SKM-1 (cell line): ENCODE measurements around the gene CAPN10.
"Not testable (repeated sequence)": the region's sequence is repeated elsewhere in the genome, so short reads cannot be mapped to it uniquely, and the experiment has no call there.

Experiments used
- DNase-seq: peaks from one replicate; lab custom pipeline; 2025; ENCODE audit not compliant: unreplicated experiment; lab: John Stamatoyannopoulos, UW

CAPN10 gene, protein sequence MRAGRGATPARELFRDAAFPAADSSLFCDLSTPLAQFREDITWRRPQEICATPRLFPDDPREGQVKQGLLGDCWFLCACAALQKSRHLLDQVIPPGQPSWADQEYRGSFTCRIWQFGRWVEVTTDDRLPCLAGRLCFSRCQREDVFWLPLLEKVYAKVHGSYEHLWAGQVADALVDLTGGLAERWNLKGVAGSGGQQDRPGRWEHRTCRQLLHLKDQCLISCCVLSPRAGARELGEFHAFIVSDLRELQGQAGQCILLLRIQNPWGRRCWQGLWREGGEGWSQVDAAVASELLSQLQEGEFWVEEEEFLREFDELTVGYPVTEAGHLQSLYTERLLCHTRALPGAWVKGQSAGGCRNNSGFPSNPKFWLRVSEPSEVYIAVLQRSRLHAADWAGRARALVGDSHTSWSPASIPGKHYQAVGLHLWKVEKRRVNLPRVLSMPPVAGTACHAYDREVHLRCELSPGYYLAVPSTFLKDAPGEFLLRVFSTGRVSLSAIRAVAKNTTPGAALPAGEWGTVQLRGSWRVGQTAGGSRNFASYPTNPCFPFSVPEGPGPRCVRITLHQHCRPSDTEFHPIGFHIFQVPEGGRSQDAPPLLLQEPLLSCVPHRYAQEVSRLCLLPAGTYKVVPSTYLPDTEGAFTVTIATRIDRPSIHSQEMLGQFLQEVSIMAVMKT

GRCh38 chr2:240586198-240586918, at the start of gene CAPN10:
Gene CAPN10, plus strand, starts transcription at chr2:240586734. Its CDS starts 178 bp downstream, at chr2:240586912.
- DNase-seq, result peak; percentile 90

DNA sequence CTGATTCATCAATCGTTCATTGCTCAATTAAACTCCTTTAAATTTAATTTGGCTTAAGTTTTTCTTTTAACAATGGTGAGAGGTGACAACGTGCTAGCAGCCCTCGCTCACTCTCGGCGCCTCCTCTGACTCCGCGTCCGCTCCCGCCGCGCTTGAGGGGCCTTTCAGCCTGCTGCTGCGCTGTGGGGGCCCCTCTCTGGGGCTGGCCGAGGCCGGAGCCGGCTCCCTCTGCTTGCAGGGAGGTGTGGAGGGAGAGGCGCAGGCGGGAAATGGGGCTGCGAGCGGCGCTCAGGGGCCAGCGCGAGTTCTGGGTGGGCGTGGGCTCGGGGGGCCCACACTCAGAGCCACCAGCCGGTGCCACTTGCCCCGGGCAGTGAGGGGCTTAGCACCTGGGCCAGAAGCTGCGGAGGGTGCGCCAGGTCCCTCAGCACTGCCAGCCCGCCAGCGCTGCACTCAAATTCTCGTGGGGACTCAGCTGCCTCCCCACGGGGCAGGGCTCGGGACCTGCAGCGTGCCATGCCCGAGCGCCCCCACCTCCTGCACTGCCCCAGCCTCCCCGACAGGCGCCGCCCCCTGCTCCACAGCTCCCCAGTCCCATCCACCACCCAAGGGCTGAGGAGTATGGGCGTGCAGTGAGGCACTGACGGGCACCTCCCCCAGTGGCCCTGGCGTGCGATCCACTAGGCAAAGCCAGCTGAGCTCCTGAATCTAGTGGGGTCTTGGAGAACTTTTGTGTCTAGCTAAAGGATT, 48.3 kb upstream of the CAPN10 start:
- DNase-seq, result no peak

GRCh38 chr2:240539101-240539500, 47.4 kb upstream of the CAPN10 start:
- not testable (repeated sequence) for DNase-seq

- no peak for DNase-seq
Measured at GRCh38 chr2:240539906-240540305, 46.6 kb upstream of the CAPN10 start.

DNA sequence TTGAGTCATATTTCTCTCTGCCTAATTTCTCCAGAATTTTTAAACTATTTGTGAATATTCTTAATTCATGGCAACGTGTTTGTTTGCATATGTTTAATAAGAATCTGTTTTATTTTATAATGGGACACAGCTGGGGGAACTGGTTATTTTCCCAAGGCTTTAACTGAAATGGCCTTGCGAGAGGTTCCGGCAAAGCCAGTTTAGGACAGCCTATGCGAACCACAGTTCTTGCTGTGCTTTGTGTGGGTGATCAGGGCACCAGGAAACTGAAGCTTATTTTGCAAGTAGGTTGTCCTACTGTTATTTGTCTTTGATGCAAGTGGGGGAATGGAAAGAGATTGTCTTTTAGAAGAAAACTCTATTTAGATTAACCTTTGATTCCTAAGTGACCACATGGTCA, 35.2 kb upstream of the CAPN10 start:
- no peak for DNase-seq

DNA sequence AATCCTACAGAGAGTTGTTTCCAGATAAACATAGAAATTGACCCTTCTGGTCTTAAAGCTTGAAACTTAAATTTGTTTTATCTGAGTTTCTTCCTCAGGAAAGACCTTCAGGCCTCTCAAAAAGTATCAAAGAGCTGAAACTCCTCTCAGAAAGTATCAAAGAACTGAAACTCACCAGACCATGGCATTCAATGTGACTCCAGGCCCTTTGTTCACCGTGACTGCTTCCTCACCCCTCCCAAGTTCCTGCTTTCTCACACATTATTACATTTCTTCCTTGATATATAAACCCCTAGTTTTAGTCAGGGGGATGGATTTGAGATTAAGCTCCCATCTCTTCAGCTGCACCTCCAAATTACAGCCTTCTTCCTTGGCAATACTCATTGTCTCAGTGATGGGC, 34.7 kb upstream of the CAPN10 start:
- no peak for DNase-seq

GRCh38 chr2:240553956-240554480, 32.5 kb upstream of the CAPN10 start:
- no peak for DNase-seq

GRCh38 chr2:240554767-240555493, 31.6 kb upstream of the CAPN10 start:
- no peak for DNase-seq

- no peak for DNase-seq
Measured at GRCh38 chr2:240555541-240556250, 30.8 kb upstream of the CAPN10 start.

GRCh38 chr2:240556553-240557100, 29.9 kb upstream of the CAPN10 start:
- DNase-seq, result no peak

DNA sequence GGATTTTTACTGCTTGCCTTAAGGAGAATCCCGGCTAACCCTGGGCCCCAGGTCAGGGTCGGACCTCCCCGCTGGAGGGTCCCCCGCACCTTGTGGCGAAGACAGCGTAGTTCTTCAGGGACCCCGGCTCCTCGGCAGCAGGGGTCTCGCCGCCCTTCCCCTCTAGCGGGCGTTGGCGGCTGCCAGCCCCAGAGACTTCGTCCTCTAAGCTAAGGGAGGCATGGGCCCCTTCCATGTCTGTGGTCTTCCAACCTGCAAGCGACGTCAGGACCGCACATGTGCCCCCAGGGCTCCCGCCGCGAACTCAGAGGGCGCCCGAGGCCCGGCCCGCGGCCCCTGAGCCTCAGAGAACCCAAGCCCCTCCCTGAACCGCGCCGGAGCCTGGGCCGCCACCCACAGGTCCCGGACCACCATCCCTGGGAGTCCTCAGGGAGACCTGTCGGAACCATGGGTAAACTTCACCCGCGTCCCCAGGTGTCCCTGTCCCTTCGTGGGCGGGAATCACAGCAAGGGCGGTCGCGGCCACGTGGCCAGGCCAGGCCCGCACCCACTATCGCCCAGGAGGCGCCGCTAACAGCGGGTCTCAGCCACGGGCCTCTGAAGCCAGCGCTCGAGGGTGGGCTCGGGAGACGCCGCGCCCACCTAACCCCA, 29.3 kb upstream of the CAPN10 start:
- no peak for DNase-seq

DNA sequence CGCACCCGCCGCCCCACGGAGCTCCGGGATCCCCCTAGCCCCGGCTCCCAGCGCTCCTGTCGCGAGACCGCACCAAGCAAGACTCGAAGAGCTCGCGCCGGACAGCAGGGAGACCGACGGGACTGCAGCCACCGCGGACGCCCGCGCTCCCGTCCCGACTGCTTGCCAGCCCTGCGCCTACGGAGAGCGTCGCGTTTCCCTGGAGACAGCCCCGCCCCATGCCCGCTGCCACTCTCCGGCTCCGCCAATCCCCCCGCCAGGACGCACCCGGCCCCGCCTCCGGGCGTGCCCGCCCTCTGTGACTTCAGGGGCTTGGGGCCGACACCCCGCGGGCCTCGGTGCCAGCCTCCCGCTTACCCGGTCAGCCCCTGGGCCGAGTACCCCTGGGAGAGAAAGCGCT, 28.7 kb upstream of the CAPN10 start, which contains the start of gene ANKMY1:
ANKMY1 (minus strand) TSS at position 181 of the 400 bp plus-strand sequence. CDS start 653 bp downstream, outside the sequence.
- DNase-seq, result no peak

- DNase-seq, result no peak
Measured at GRCh38 chr2:240558236-240558761, 28.2 kb upstream of the CAPN10 start.

DNA sequence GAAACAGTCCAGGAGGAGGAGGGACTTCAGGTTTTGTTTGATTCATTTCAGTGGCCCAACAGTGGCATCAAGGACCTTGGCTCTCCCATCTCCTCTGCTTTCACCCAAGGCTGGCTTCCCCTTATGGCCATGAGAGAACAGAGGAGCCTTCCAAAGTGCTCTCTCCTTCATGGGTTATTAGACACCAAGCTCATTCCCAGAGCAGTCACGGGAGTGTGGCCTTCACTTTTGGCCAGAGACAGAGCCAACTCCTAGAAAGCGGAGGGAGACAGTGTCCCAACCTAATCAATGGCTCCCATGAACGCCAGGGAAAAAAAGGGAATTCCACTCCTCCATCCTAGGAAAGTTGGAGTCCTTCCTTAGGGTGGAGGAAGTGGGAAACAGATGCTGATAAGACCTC, 27.2 kb upstream of the CAPN10 start:
- no peak for DNase-seq

GRCh38 chr2:240560084-240560479, 26.5 kb upstream of the CAPN10 start, which contains the start of gene DUSP28:
Gene DUSP28, plus strand, starts transcription at chr2:240560357. Its CDS starts 328 bp downstream, at chr2:240560685.
- DNase-seq, result peak; percentile 75

DNA sequence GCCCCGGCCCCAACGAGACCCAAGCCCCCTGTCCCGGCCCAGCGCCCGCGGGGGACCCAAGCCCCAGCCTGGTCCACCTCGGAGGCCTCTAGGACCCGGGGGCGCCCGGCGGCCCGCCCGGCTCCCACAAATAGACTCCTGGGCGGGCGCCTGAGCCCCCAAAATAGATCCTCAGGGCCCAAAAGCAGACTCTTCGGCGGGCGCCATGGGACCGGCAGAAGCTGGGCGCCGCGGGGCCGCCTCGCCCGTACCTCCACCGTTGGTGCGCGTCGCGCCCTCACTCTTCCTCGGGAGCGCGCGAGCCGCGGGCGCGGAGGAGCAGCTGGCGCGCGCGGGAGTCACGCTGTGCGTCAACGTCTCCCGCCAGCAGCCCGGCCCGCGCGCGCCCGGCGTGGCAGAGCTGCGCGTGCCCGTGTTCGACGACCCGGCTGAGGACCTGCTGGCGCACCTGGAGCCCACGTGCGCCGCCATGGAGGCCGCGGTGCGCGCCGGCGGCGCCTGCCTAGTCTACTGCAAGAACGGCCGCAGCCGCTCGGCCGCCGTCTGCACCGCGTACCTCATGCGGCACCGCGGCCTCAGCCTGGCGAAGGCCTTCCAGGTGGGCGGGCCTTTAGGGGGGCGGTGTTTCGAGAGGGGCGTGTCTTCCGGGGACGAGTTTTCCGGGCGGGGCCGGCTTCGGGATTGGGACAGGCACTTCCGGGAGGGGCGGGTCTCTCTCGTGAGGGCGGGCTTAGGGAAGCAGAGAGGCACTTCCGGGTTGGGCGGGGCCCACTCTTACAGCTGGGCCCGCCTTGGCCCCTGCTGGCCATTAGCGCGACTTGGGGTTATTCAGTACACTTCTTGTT, 25.8 kb upstream of the CAPN10 start:
- DNase-seq, result peak; percentile 96

DNA sequence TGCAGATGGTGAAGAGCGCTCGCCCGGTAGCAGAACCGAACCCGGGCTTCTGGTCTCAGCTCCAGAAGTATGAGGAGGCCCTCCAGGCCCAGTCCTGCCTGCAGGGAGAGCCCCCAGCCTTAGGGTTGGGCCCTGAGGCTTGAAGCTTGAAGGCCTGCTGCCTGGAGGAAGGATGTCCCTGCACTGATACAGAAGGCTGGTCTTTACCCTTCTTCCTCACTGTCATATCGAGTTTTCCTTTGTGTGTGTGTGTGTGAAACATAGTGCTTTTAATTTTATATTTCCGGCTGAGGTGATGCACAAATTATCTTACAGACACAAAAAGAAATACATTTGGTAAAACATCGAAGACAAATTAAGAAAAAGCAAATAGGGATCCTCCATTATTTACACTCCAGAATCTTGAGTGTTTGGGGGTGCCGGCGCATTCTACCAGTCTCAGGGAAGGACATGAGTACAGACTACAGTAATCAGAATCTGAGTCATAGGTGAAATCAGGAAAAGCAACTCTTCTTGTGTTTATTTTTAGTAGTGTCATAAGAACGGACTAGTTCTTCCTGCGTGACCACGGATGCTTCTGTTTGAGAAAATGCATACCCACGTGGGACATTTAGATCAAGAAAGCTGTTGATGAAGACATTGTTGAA, 25.1 kb upstream of the CAPN10 start:
- DNase-seq, result no peak
